SHP77 treated with DMSO at 0.1 percent for 48 hours (cell line): ENCODE measurements around the gene LRSAM1.
A peak's percentile ranks its signal among the peaks of the same experiment; 100 is the strongest.

Experiments used
- DNase-seq: peaks from one replicate; lab custom pipeline; 2025; lab: John Stamatoyannopoulos, UW

Gene LRSAM1

DNA sequence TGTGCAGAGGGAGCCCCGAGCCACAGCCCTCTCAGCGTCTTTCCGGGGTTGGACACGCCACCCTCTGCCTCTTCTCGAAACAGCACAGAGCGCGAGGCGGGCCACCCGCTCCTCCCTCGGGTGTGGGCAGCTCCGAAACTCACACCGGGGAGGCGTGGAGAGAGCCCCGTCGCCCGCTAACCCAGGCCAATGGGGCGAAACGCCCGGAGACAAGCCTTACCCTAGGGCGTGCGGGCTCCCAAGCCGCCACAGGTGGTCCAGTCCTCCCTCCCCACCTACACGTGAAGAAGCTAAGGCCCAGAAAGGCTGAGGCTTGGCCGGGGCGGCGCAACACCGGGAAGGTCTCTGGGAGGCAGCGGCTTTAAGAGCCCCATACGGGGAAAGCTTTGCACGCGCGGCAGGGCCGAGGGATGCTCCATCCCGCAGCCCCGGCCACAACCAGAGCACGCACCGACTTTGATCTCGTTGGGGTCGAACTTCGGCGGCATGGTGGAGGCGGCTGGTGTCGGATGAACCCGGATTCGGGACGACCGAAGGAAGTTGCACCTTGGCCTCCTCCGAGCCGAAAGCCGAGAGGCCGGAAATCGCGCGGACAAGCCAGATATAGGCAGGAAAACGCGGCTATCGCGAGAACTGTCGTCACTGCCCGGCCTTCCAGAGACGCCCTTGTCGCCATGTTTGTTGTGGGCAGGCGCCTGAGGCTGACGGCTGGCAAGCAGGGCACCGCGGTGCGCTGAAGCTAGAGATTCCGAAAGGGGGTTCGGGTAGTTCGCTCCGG is at the start of gene LRSAM1, which contains the start of gene RPL12:
Gene LRSAM1 (plus strand): TSS at position 681 of the 778 bp plus-strand sequence. CDS start 3,018 bp downstream, outside the sequence.
Gene RPL12 (minus strand): TSS at position 577 of the 778 bp plus-strand sequence. CDS start 89 bp downstream, at position 488.
- DNase-seq: peak; percentile 75

DNA sequence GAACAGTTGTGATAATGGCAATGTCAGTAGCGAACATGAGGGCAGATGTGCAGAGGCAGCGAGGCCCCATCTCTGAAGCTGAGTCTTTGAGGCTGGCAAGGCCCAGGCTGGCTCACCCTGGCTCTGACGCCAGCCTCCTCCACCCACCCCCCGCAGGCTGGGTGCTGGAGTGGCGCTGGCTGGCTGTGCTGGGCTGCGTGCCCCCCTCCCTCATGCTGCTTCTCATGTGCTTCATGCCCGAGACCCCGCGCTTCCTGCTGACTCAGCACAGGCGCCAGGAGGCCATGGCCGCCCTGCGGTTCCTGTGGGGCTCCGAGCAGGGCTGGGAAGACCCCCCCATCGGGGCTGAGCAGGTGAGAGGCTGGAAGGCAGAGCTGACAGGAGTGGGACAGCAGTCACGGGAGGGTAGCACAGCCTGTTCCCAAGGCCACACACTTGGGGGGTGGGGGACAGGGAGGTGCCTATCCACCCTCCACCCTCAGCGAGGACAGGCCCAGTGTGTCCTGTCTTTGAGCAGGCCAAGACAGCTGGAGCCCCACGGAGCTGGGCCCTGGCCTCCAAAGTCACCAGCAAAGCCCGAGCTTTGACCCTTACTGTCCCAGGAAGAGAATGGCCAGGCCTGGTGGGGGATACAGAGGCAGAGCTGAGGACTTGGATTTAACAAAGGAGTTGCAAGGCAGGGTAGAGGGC is 48.8 kb upstream of the LRSAM1 start:
- no peak for DNase-seq

DNA sequence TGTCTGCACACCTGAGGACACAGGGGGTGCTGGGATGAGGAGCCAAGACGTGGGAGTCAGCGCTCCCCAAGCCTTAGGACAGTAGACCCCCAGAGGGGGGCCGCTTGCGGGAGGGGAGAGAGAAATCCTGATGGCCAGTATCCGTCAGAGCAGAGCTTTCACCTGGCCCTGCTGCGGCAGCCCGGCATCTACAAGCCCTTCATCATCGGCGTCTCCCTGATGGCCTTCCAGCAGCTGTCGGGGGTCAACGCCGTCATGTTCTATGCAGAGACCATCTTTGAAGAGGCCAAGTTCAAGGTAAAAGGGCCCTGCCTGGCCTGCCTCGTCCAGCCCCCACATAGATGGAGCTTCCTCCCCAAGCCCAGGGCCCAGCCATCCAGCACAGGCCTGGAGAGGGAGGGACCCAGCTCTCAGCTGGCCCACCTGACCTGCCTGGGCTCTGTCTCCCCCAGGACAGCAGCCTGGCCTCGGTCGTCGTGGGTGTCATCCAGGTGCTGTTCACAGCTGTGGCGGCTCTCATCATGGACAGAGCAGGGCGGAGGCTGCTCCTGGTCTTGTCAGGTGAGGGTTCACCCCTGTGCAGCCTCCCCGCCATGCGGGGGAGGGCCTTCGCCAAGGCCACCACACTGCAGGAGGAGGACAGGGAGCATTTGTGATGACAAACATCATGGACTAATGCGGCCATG is 47.7 kb upstream of the LRSAM1 start:
- DNase-seq: no peak

- DNase-seq: no peak
These were observed 46.7 kb upstream of the LRSAM1 start for GRCh38 chr9:127404631-127405030.

DNA sequence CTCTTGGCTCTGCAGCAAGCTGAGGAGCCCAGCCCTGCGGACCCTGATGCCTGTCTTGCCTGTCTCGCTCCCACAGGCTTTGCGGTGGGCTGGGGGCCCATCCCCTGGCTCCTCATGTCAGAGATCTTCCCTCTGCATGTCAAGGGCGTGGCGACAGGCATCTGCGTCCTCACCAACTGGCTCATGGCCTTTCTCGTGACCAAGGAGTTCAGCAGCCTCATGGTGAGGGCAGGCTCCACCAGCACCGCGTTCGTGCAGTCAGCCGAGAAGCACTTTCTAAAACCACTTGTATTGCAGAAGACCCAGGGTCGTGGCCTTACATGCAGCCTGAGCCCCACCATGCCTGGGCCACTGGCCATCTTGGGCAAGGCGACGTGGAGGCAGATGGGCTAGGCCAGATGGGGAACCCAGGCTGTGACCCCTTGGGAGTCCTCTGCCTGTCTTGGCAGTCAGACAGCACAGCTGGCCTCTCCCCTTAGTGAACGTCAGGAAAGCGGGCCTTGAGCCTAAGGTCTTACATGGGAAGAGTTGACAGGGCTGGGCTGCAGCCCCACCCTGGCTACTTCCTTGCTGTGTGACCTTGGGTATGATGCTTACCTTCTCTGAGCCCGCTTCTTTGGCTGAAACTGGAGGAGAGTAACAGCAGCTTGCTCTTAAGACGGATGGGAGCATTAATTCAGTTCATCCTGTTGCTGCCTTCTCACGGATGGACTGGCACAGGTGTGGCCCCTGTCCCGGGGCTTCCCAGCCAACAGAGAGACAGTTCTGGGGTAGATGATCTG is 45.8 kb upstream of the LRSAM1 start:
- DNase-seq: no peak

GRCh38 chr9:127406799-127407491 is 44.4 kb upstream of the LRSAM1 start:
- no peak for DNase-seq

DNA sequence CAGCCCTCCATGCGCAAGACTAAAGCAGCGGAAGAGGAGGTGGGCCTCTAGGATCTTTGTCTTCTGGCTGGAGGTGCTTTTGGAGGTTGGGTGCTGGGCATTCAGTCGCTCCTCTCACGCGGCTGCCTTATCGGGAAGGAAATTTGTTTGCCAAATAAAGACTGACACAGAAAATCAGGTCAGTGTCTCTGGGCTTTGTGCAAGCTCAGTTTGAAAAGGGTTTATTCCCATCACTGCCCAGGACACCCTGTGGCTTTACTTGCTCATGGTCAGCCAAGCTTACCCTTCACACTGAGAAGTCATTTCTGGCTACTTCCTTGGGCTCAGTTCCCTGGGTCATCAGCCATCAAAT is 43.8 kb upstream of the LRSAM1 start:
- DNase-seq: no peak

- DNase-seq: no peak
These were observed 40.2 kb upstream of the LRSAM1 start for GRCh38 chr9:127411122-127411521.

DNA sequence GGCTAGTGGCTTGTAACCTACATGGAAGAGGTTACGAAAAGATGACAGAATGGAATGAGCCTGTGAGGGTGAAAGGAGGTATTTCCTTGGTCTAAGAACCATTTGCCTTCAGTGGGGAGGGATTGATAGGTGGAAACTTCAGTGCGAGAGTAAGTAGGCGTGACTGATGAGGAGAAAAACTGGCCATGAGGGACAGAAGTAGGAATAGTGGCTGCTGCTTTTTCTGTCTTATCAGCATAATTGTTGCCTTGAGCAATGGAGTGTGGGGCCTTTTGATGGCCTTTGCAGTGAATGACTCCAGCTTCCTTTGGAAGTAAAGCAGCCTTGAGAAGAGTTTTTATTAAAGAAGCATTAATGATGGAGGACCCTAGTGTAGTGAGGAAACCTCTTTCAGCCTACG is 36.2 kb upstream of the LRSAM1 start:
- DNase-seq: no peak

GRCh38 chr9:127415657-127416056 is 35.7 kb upstream of the LRSAM1 start:
- no peak for DNase-seq

- DNase-seq: no peak
These were observed 33.9 kb upstream of the LRSAM1 start for GRCh38 chr9:127417131-127418036.

GRCh38 chr9:127418037-127418471 is 33.3 kb upstream of the LRSAM1 start:
- DNase-seq: no peak

GRCh38 chr9:127419348-127419747 is 32.0 kb upstream of the LRSAM1 start:
- DNase-seq: no peak

- no peak for DNase-seq
These were observed 30.3 kb upstream of the LRSAM1 start for GRCh38 chr9:127421057-127421456.

GRCh38 chr9:127422133-127422782 is 29.1 kb upstream of the LRSAM1 start:
- no peak for DNase-seq

- no peak for DNase-seq
These were observed 28.5 kb upstream of the LRSAM1 start for GRCh38 chr9:127422787-127423186.

DNA sequence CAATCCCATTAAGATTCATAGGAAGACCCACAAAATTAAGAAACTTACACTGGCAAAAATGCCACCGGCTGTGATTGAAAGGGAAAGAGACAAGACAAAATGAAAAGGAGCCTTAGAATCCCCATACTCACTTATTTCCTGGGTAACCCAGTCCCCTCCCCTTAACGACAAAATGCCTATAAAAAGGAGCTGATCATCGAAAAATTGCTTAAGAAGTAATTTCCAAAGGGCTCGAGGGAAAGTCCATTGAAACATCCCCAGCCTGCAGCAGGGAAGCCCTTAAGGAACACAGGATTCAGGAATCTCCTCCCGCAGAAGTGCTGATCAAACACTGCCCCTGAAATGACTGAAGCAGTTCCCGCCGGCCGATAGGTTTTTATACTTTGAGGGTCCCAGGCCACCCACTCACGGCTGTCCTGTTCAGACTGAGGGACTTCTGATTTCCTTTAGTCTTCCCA is 27.8 kb upstream of the LRSAM1 start:
- DNase-seq: no peak

DNA sequence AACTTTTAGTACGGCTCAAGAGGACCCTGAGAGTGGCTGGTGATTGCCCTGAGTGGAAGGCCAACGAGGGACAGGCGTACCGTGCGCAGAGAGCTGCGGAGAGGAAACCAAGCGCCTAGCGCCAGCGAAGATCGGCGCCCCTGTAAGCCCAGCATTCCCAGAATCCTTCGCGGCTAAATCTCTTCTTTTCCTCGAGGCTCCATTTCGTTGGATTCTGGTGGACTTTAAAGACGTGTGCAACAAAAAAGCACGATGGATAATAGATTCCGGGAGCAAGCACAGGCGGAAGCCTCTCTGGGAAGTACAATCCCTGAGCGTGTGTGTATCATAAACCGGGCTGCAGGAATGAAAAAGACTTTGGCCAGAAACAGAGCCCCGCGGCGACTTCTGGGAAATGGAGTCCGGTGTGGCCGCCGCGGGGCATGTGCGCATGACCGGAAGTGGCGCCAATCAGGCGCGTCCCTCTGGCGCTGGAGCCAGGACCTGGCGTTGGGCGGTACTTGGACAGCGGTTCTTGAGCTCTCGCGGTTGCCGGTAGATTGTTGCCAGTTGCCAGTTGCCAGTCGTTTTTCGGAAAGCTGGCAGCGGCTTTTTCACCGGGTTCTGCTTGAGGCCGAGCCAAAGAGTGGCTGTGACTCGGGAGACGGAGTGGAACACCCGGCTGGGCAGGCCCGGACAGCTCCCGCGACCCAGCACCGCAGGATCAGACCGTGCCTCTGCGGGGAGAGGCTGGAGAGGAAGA is 27.2 kb upstream of the LRSAM1 start, which contains the start of gene ZNF79:
Gene ZNF79 (plus strand): TSS at position 449 of the 742 bp plus-strand sequence. CDS start 406 bp downstream, outside the sequence.
- peak; percentile 91 for DNase-seq

- DNase-seq: no peak
These were observed 26.7 kb upstream of the LRSAM1 start for GRCh38 chr9:127424676-127424999.
